Measurements from ENCODE around the gene RBP2. TPM values are rescaled to one million over a fixed set of nuclear protein-coding genes. Genes with fewer than 3 reads are reported as not detected.

Gene RBP2
- total and polyA plus RNA-seq, 2 donors (not counting 3 experiments of a cell fraction or from before 2014, with no cell fraction given), result not detected

GRCh38 chr3:139518306-139518705 is 42.0 kb upstream of the RBP2 start:
- intact Hi-C loops (cut with micrococcal nuclease), result no loop called here

More at GRCh38 chr3:139518306-139518705, 42.0 kb upstream of the RBP2 start:
- H3K27ac ChIP-seq (ENCODE audit: insufficient read depth, low read depth, low read length), result no peak overlapping the region
- no peaks in the 10 kb centered on the region for H3K27me3 ChIP-seq (ENCODE audit: control insufficient read depth in 2 of 2, insufficient read depth in 2 of 2, low read length in 2 of 2)
- H3K4me1 ChIP-seq (ENCODE audit: control insufficient read depth, extremely low read depth, insufficient read depth, low read length), result no peaks in the 10 kb centered on the region
- DNase-seq (ENCODE audit: low read depth, low spot score) (no peak), FAIRE-seq (no peak)
- CTCF ChIA-PET, result no interaction called here
- POLR2A ChIA-PET, result no interaction called here
- H4K20me1 ChIP-seq (replicated peaks; ENCODE audit: control insufficient read depth, extremely low read depth, insufficient read depth, low read length), result no peaks in the 10 kb centered on the region
- no peak overlapping the region for H3K4me3 ChIP-seq (replicated peaks in 1 of 3; ENCODE audit: insufficient read depth in 1 of 3, low read depth in 1 of 3, low read length in 3 of 3)
- no peak overlapping the region for H3K9ac ChIP-seq (replicated peaks; ENCODE audit: extremely low read depth, insufficient read depth, low read length)
- H3K79me2 ChIP-seq (ENCODE audit: control insufficient read depth, insufficient read depth, low read length), result no peaks in the 10 kb centered on the region
- no peaks in the 10 kb centered on the region for H3K9me3 ChIP-seq (replicated peaks; ENCODE audit: control insufficient read depth, insufficient read depth, low read length)
- TF ChIP-seq MAX (IDR thresholded peaks at IDR 0.05; ENCODE audit: insufficient read depth, insufficient read length), result no peak
- no peak for TF ChIP-seq FOS (IDR thresholded peaks at IDR 0.05; ENCODE audit: borderline replicate concordance, insufficient read depth, low read length)
- no peak for TF ChIP-seq MYC (IDR thresholded peaks at IDR 0.05; ENCODE audit: low read depth, low read length)
- TF ChIP-seq POLR2AphosphoS5 (IDR thresholded peaks at IDR 0.05; ENCODE audit: insufficient read depth, low read depth, low read length), result no peak
- no peak for TF ChIP-seq CTCF (IDR thresholded peaks at IDR 0.05; ENCODE audit: extremely low read depth in 1 of 2, insufficient read depth in 1 of 2, low read depth in 1 of 2, low read length in 2 of 2)
- no peak for TF ChIP-seq POLR2A (IDR thresholded peaks at IDR 0.05; ENCODE audit: low read depth, low read length)
- no peak for TF ChIP-seq EZH2 (IDR thresholded peaks at IDR 0.05; ENCODE audit: borderline replicate concordance, low read depth, low read length, severe bottlenecking)
- no peak for TF ChIP-seq JUN (IDR thresholded peaks at IDR 0.05; ENCODE audit: borderline replicate concordance, insufficient read depth, insufficient read length, low read depth)
- TF ChIP-seq GATA2 (IDR thresholded peaks at IDR 0.05; ENCODE audit: insufficient read depth, insufficient read length, low read depth, low read length), result no peak
- no TSS peak for BruUV-seq (replicated peaks)
- dilution Hi-C loops (cut with MboI; ENCODE audit: extremely low pct_ligation_motif_present, low sequenced_read_pairs), result no loop called here
- H3K4me2 ChIP-seq (ENCODE audit: insufficient read depth, low read length), result no peak overlapping the region
- no peak overlapping the region for H2AFZ ChIP-seq (ENCODE audit: low read depth, low read length)
- no peaks in the 10 kb centered on the region for H3K36me3 ChIP-seq (ENCODE audit: control insufficient read depth in 2 of 2, extremely low read depth in 1 of 2, insufficient read depth in 2 of 2, low read length in 2 of 2)
- no peaks in the 10 kb centered on the region for H3K9me1 ChIP-seq (replicated peaks; ENCODE audit: control insufficient read depth, extremely low read depth, insufficient read depth, low read length)
